RWPE1 (cell line): ENCODE measurements around the gene NECTIN3.

Experiments
- CTCF ChIA-PET: fragments of 350-600 bp; sonication (Branson Sonifier 250); formaldehyde crosslinking; extraction: SDS; loops from one replicate; lab custom pipeline; 2021; lab: Yijun Ruan, JAX
- POLR2A ChIA-PET: fragments of 400-600 bp; formaldehyde crosslinking; extraction: SDS; loops from one replicate; lab custom pipeline; 2020; ENCODE audit warnings: antibody characterized with exemption; ENCODE audit not compliant: low non-redundant PET; lab: Yijun Ruan, JAX
- DNase-seq: peaks from one replicate; pipeline ENCODE4 v3.0.0; 2012; ENCODE audit warnings: low spot score
- H3K27ac ChIP-seq: fragments of 450-650 bp; 2 replicates; pipeline ENCODE4 v1.5.1; 2017
- TF ChIP-seq, protein P1 (sequence below): fragments of 450-650 bp; conservative IDR thresholded peaks from 2 replicates; pipeline ENCODE4 v1.5.1; 2017; ENCODE audit warnings: low read depth, mild to moderate bottlenecking

Gene NECTIN3

DNA sequence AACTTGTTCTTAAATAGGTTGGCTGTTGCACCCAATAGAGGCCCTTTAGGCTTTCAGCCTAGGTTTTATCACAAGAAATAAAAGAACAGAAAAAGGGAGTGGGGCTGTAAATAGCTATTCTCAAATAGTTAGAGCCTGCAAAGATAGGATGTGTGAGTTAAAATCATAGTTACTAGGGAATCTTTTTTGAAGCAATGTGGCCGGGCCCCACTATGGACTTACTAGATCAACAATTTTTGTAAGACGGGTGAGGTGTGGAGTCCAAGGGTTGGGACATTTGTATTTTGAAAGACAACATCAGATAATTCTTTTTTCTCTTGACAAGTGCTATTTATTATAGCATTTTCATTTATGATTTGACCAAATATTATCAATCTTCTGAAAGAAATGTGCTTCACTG lies 5.8 kb downstream of the NECTIN3 start:
- DNase-seq, result no peak
- ChIA-PET POLR2A (no interaction called here), CTCF (no interaction called here)
- H3K27ac ChIP-seq, result no peak overlapping the region
- TF ChIP-seq, protein P1, sequence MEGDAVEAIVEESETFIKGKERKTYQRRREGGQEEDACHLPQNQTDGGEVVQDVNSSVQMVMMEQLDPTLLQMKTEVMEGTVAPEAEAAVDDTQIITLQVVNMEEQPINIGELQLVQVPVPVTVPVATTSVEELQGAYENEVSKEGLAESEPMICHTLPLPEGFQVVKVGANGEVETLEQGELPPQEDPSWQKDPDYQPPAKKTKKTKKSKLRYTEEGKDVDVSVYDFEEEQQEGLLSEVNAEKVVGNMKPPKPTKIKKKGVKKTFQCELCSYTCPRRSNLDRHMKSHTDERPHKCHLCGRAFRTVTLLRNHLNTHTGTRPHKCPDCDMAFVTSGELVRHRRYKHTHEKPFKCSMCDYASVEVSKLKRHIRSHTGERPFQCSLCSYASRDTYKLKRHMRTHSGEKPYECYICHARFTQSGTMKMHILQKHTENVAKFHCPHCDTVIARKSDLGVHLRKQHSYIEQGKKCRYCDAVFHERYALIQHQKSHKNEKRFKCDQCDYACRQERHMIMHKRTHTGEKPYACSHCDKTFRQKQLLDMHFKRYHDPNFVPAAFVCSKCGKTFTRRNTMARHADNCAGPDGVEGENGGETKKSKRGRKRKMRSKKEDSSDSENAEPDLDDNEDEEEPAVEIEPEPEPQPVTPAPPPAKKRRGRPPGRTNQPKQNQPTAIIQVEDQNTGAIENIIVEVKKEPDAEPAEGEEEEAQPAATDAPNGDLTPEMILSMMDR, result no peak

DNA sequence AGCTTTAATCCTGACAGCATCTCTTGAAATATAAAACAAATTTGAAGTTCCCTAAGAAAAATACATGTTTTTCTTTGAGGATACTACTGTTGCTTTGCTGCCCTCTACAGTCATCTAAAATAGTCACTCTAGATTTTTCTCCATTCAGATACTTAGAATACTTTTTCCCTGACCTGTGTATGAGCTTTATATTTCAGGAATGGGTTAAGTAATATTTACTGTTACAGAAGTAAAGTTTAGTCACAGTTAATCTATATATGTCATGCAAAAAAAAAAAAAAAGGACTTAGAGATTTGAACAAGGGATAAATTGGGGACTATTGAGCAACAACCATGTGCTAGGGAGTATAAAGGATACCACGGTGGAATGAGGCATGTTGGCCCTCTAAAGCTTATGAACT lies 8.8 kb downstream of the NECTIN3 start:
- POLR2A ChIA-PET, result no interaction called here
- DNase-seq, result peak; percentile 36
- CTCF ChIA-PET, result interaction anchor here (0.6 to 1.6 kb wide), 13 partner anchors 12 to 1805 kb away, joined by 3 to 5 read pairs (median 3); no protein-coding TSS in a partner anchor
- TF ChIP-seq, protein P1, result peak; percentile 63
- H3K27ac ChIP-seq, result no peak overlapping the region

DNA sequence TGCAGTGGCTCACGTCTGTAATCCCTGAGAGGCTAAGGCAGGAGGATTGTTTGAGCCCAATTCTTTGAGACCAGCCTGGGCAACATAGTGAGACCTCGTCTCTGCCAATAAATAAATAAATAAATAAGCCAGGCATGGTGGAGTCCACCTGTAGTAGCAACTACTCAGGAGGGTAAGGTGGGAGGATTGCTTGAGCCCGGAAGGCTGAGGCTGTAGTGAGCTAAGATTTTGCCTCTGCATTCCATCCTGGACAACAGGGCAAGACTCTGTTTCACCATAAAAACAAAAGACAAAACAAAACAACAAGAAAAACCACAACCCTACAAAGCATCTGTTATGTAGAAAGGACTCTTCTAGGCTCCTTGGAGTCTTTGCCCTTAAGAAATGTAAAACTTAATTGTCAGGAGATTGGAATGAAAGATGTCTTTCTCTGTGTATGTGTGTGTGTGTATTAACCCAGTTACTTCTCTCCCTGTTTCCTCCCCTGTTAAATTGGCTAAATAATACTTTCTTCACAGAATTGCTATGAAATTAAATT lies 9.5 kb downstream of the NECTIN3 start:
- TF ChIP-seq, protein P1, result no peak
- H3K27ac ChIP-seq, result no peak overlapping the region
- DNase-seq, result no peak
- CTCF ChIA-PET, result interaction anchor here (0.6 to 1.4 kb wide), 7 partner anchors 51 to 1985 kb away, joined by 3 to 5 read pairs (median 3); no protein-coding TSS in a partner anchor
- POLR2A ChIA-PET, result no interaction called here

DNA sequence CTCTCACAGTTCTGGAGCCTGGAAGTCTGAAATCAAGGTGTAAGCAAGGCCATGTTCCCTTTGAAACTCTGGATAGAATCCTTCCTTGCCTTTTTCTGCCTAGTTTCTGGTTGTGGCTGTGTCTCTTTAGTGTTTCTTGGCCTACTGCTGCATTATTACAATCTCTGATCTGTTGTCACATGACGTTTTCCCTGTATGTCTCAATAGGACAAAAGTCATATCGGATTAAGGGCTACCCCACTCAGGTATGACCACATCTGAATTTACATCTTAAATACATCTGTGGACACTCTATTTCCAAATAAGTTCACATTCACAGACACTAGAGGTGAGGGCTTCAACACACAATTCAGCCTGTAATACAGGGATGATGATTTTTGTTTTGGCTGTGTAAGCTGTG lies 13.3 kb downstream of the NECTIN3 start:
- POLR2A ChIA-PET, result no interaction called here
- DNase-seq, result no peak
- no peak overlapping the region for H3K27ac ChIP-seq
- TF ChIP-seq, protein P1, result no peak
- CTCF ChIA-PET, result no interaction called here

DNA sequence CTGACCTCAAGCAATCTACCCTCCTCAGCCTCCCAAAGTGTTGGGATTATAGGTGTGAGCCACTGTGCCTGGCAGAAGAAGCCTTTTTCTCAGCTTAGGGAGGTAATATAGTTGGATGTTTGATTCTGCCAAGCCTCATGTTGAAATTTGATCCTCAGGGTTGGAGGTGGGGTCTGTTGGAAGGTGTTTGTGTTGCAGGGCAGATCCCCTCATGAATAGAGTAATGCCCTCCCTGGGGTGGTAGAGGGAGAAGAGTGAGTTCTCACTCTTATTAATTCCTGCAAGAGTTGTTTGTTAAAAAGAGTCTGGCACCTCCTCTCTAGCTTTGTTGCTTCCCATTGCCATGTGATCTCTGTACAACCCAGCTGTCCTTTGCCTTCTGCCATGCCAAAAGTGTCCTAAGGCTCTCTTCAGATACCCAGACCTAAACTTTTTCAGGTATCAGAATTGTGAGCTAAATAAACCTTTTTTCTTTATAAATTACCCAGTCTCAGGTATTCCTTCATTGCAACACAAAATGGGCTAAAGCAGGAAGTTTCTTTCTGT lies 16.4 kb downstream of the NECTIN3 start:
- H3K27ac ChIP-seq, result no peak overlapping the region
- TF ChIP-seq, protein P1, result no peak
- CTCF ChIA-PET, result interaction anchor here (0.8 kb wide), 1 partner anchor 9 kb away, joined by 3 read pairs; no protein-coding TSS in a partner anchor
- POLR2A ChIA-PET, result no interaction called here
- DNase-seq, result no peak

DNA sequence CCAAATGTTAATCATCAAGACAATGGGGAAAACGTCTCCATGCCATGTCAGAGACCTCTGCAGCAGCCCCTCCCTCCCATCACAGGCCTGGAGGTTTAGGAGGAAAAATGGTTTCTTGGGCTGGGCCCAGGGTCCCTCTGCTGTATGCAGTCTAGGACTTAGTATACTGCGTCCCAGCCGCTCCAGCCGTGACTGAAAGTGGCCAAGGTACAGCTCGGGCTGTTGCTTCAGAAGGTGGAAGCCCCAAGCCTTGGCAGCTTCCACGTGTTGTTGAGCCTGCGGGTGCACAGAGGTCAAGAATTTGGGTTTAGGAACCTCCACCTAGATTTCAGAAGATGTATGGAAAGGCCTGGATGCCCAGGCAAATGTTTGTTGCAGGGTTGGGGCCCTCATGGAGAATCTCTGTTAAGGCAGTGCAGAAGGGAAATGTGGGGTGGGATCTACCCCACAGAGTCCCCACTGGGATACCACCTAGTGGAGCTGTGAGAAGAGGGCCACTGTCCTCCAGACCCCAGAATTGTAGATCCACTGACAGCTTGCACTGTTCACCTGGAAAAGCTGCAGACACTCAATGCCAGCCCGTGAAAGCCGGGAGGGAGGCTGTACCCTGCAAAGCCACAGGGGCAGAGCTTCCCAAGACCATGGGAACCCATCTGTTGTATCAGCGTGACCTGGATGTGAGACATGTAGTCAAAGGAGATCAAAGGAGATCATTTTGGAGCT lies 25.0 kb downstream of the NECTIN3 start:
- CTCF ChIA-PET, result interaction anchor here (0.6 kb wide), 1 partner anchor 1872 kb away, joined by 3 read pairs; no protein-coding TSS in a partner anchor
- no peak for DNase-seq
- TF ChIP-seq, protein P1, result no peak
- H3K27ac ChIP-seq, result no peak overlapping the region
- POLR2A ChIA-PET, result no interaction called here
